Fibroblast of lung (primary cell): ENCODE measurements around the gene KLK14.

Source experiments
- CTCF ChIP-seq, 2 donors: IDR thresholded peaks in 1 of 2; conservative IDR thresholded peaks in 1 of 2; 1 replicate in 1 of 2; 2 replicates in 1 of 2; pipeline ENCODE4 v1.5.1; 2011 to 2012; ENCODE audit warnings: low read length in 2 of 2, control low read depth in 1 of 2, inconsistent platforms in 1 of 2, low read depth in 1 of 2, mild to moderate bottlenecking in 1 of 2
- EZH2 ChIP-seq: IDR thresholded peaks from 2 replicates; pipeline ENCODE4 v1.5.1; 2012; ENCODE audit warnings: low read length, control low read depth, mild to moderate bottlenecking; ENCODE audit errors: missing control alignments

- TF ChIP-seq CTCF (conservative IDR thresholded peaks at IDR 0.05 in 1 of 2, IDR thresholded peaks at IDR 0.05 in 1 of 2; ENCODE audit: low read depth in 1 of 2, low read length in 2 of 2): no peak
- no peak for TF ChIP-seq EZH2
Observed at GRCh38 chr19:51097796-51098195, 15.1 kb upstream of the KLK14 start.
